HG02973 (cell line): Measurements from ENCODE around the gene DNAH10.

ENCODE experiments used
- ATAC-seq: cut with Tn5 transposase; IDR thresholded peaks from one replicate; pipeline ENCODE4 v1.9.1; 2021; ENCODE audit warnings: moderate library complexity; ENCODE audit not compliant: unreplicated experiment

Gene DNAH10

DNA sequence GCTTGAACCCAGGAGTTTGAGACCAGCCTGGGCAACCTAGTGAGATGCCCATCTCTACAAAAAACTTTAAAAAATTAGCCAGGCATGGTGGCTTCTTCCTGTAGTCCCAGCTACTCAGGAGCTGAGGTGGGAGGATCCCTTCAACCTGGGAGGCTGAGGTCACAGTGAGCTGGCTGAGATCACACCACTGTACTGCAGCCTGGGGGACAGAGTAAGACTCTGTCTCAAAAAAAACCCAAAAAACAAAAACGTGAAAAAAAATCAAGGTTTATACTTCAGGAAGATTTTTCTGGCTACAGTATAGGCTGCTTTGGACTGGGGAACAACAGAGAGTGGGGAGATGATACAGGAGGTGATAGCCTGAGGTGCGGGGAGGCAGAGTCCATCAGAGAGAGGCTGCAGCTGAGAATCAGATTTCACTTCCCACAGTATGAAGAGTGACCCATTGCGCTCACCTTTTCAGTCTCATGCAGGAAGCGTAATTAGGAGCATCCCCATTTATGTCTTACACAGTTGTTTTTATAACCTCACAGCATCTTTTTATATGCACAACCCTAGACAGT, 28.9 kb downstream of the DNAH10 start:
- ATAC-seq: no peak

DNA sequence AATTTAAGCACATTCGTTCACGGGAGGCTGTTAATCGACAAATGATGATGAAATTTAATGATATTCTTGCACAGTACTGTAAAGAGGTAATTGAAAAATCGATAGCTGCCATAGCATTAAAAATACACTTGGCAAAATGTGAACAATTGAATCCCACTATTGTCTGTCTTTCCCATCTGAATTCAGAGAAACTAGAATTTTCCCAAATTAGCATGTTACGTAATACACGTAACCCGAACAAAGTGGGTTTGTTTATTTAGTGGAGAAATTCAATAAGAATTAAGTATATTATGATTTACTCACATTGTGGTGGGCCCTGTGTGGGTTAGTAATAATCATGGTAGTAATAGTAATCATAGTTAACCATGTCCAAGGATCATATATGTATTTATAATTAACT, 31.9 kb downstream of the DNAH10 start:
- ATAC-seq: no peak

DNA sequence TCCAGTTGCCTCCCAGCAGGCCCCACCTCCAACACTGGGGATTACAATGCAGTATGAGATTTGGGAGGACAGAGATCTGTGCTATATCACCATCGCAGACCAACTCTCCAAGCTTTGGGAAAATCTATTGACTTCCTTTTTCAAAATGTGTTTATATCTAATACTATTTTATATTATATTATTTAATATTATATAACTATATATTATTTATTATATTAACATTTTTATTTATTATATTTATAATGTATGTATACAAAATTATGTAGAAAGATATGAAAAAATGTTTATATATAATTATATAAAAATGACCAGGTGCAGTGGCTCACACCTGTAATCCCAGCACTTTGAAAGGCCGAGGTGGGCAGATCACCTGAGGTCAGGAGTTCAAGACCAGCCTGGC, 36.4 kb downstream of the DNAH10 start:
- no peak for ATAC-seq

DNA sequence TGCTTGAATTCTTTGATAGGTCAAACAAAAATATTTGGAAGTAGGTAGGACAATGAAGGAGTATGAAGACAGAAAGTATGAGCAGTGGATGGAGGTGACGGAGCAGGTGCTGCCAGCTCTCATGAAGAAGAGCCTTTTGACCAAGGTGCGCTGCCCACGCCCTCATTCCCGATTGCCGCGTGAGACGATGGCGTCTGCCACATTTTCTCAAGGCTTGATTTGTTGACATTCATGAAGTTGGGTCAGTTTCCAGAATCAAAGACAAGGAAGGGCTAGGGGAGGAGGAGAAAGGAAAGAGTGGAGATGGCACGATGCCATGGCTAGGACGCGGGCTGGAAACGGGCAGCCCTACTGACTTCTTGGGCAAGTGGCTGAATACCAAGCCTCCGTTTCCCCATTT, 37.1 kb downstream of the DNAH10 start:
- ATAC-seq: no peak

DNA sequence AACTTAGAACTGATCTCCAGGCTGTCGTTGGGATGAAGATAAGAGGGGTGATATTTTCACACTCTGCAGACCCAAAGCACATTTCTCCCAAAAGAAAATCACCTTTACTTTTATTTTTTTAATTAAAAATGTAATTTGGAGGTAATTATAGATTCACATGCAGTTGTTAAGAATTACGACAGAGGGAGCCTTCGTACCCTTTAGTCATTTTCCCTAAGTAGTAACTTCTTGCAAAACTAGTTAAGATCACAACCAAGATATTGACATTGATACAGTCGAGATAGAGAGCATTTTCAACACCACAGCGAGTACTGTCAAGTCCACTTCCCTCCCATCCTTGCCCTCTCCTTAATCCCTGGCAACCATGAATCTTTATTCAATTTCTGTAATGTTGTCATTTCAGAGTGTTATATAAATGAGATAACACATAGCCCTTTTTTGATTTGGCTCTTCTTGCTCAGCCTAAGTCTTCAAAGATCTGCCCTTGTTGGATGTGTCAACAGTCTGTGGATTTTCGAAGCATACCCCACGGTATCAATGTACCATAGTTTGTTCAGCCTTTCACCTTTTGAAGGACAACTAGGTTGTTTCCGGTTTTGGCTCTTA, 39.6 kb downstream of the DNAH10 start:
- ATAC-seq: no peak

DNA sequence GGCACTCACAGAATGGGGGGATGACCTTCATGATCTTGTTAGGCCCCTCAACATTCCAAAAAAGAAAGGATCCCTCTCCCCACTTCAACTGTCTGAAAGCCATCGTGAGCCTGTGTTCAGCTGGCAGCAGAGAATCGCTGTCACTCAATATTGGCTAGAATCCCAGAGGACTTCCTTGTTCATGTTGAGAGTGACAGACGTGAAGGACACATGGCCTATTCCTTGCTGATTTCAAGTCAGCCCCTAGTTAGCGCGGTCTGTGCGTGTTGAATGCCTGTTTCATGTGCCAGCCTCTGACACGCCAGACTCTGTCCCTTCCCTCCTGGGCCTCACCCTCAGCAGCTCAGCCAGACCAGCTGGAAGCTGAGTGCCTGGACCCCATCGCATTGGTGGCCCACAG, 43.1 kb downstream of the DNAH10 start:
- ATAC-seq: no peak

DNA sequence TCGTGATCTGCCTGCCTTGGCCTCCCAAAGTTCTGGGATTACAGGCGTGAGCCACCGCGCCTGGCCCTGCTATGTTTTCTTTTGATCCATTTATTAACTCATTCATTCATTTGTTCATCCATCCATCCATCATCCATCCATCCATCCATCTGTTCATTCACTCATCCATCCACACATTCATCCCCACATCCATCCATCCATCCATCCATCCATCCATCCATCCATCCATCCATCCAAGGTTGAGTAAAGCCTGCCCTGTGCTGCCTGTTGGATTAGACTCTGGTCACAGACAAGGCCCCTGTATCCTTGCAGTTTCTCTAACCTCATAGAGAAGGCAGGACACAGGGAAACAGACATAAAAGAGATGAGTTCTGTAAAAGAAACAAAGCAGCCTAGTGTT, 44.9 kb downstream of the DNAH10 start:
- no peak for ATAC-seq

DNA sequence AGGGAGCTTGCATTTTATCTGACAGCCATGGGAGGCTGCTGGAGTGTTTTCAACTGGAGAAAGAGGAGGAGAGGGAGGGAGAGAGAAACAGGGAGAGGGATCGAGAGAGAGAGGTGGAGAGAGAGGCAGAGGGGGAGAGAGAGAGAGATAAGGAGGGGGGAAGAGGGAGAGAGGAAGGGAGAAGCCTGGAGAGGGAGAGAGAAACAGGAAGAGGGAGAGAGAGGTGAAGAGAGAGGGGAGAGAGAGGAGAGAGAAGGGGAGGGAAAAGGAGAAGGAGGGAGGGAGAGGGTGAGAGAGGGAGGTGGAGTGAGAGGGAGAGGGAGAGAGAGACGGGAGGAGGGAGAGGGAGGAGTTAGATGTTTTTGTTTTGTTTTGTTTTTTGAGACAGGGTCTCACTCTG, 45.6 kb downstream of the DNAH10 start:
- no peak for ATAC-seq

DNA sequence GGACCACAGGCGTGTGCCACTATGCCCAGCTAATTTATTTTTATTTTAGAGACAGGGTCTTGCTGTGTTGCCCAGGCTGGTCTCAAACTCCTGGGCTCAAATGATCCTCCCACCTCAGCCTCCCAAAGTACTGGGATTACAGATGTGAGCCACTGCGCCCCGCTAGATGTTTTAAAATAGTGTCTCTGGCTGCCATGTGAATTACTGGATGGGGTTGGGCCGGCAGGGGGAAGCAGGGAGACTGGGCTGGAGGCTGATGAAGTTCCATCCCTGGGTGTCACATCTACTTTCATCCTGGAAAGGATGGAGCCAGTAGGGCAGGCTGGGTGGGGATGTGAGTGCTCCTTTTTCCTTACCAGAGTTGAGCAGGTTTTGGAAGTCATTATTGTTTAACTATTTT, 46.1 kb downstream of the DNAH10 start:
- ATAC-seq: no peak

DNA sequence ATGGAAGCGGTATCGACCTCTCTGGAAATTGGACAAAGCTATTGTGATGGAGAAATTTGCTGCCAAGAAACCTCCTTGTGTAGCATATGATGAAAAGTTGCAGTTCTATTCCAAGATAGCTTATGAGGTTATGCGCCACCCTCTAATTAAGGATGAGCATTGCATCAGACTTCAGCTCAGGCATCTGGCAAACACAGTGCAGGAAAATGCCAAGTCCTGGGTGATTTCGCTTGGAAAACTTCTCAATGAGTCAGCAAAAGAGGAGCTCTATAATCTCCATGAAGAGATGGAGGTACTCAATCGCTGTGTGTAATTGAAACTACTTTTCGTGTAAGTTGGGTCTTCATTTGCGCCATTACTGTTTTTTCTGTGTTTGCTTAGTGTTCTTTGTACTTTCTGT, 51.2 kb downstream of the DNAH10 start:
- ATAC-seq: no peak

DNA sequence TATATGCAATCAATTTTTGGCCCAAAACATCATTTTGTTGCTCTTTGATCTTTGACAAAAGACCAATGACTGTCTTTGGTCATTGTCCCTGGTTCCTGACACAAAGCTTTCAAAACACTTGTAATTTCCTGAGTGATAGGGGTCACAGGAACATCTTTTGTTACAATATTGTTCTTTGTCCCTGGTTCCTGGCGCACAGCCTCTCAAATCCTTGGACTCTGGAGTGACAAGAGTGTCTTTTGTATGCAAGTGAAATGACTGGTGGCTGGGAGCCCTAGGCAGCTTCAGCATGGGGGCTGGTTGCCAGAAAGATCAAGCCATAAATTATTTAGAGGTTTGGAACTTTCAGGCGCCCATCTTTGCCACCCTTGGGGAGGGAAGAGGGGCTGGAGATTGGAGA, 53.9 kb downstream of the DNAH10 start:
- no peak for ATAC-seq

DNA sequence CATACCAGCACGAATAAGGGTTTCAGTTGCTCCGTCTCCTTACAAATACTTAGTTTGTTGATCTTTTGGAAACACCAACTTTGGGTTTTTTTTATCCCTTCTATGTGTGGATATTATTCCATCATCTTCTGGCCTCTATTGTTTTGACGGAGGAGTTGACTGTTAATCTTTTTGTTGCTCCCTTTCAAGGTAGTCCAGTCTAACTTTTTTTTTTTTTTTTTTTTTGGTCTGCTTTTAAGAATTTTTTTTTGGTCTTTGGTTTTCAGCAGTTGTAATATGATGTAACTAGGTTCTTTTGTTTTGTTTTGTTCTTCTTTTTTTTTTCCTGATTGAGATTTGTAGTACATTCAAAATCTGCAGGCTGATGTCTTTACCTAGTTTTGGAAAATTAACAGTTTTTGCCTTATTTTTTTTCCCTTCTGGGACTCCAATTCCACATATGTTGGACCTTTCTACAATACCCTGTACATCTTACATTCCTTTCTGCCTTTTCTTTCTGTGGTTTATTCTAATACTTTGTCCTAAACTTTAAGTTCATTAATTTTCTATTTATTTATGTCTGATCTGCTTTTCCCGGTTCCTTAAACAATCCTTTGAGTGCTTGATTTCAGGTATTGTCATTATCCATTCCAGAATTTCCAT, 54.9 kb downstream of the DNAH10 start:
- no peak for ATAC-seq

DNA sequence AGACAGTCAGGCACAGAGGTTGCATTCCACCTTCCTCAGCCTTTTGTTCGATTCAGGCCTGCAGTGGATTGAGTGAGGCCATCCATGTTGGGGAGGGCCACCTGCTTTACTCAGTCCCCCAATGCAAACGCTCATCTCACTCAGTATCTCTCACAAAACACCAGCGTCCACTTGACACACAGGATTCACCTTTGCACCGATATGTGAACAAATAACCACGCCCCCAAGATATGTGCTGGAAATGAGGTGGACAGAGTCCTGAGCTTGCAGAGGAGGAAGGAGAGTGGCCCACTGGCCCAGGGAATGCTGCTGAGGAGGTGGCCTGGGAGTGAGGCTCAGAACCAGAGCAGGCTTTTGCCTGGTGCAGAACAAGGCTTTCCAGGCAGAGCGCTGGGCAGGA, 60.7 kb downstream of the DNAH10 start:
- ATAC-seq: no peak

DNA sequence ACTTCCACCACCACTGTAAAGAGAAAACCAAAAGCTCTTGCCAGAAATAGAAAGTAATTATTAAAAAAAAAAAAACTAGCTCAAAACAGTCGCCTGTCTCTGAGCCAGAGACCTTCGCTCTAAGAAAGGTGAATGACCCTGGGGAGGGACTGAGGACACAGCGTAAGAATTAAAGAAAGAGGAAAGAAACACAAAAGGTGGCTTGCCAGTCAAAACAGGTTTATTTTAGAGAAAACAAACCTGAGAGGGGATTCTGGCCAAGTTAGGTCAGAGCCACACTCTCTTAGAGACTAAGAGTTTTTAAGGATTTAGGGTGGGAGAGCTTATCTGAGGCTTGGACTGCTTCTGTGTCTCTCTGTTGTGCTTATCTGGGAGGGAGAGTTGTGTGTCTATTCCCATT, 66.0 kb downstream of the DNAH10 start:
- no peak for ATAC-seq

DNA sequence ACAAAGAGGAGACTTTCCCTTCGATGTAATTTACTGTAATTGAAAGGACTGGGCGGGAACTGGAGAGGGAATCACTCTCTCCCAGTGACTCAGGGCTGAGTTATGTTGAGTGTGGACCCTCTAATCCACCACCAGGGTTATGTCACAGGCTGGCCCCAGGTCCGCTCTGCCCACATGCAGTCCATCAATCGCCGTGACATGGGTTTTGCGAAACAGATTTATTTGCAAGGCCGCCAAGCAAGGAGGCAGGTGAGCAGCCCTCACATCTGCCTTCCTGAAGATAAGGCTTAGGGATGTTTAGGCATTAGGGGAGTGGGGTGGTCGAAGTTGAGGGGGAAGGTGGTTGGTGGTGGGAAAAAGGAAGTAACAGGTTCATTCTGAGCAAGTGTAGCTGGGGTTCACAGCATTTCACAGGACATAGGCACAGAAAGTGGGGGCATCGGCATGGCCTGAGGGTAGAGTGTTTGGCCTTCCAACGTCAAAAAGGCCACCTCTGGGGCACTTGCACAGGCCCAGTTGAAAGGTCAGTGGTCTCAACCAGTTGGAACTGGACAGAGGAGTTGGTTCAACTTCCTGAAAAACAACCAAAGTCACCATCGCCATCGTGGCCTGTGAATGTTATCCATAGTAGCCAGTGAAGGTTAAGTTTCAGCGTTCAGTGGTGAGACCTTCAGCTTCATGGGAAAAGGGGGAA, 66.9 kb downstream of the DNAH10 start:
- no peak for ATAC-seq

DNA sequence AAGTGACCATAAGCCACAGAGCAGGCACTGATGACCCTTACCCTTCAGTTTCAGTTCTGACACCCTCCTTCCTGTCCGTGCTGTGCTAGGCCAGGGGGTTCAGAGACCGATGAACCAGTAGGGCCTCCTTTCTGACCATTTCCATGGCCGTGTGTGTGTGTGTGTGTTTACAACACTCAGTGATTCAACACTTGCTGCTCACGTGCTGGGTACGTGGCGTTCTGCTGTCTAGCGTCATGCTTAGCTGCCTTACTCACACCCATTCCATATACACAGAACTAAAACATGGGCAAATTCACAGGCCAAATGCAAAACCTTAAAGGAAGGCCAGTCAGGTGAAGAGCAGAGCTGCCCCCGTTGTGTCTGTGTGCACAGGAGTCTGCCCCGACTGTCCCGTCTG, 67.5 kb downstream of the DNAH10 start:
- no peak for ATAC-seq

DNA sequence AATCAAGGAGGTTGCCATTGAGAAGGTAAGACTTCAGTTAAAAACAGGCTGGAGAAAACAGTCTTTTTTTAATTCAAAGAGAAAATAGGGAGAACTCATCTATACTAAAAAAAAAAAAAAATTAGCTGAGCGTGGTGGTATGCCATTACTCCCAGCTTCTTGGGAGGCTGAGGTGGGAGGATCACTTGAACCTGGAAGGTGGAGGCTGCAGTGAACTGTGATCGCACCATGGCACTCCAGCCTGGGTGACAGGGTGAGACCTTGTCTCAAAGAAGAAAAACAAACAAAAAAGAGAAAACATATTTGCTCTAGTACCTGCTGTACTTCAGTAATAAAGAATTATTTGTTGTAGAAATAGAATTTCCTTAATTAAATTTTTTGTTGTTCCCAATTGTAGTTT, 68.6 kb downstream of the DNAH10 start:
- ATAC-seq: no peak

DNA sequence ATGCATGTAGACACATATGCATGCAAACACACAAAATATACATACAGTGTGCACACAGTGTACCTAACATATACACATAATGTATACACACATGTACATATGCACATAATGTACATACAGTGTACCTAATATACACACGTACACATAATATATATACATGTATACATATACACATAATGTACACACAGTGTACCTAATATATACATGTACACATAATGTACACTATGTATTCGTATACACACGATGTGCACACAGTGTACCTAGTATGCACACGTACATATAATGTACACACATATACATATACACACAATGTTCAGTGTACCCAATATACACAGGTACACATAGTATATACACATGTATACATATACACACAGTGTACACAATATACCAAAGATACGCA, 70.0 kb downstream of the DNAH10 start:
- ATAC-seq: no peak

DNA sequence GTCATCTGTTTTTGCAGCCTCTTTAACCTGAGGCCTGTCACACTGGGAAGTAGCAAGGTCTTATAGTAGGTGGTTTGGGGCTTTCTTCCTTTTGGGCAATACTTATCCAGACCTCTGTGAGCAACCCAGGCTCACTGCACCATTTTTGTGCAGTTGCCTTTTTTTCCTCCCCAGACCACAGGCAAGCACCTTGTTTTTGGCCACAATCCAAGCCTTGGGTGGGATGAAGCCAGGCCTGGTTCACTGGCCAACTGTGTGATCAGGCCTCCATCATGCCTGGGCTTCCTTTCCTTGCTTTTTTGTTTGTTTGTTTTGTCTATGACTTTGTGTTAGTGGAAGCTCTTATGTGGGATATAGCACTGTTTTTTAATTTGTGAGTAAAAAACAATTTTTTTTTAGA, 71.7 kb downstream of the DNAH10 start:
- ATAC-seq: no peak

DNA sequence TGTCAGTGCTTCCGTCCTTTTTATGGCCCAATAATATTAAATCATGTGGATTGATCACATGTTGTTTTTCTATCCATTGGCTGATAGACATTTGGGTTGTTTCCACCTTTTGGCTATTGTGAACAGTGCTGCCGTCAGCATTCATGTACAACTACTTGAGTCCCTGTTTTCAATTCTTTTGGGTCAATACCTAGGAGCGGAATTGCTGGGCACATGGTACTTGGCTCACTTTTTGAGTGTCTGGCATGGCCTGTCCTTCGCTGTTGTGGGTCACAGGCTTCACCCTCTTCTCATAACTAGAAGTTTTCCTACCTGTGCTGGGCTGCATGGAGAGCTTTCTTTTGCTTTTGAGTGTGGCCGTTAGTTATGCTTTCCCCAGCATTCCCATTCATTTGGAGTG, 72.7 kb downstream of the DNAH10 start:
- no peak for ATAC-seq

DNA sequence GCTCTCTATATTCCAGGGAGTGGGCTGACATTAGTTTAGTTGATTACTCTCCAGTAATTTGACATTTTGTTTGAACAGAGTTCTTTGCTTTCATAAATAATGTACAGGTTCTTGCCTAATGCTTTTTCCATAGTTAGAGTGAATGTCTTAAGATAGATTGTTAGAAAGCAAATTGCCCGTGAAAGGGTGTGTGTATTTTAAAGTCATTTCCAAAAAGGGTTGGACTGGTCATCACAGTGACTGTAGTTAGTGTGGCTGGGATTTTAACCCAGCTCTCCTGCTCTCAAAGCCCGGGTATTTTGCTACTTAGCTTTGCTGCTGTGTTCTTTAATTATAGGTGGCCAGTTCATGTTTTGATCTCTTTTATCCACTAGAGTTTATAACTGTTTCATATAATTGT, 74.2 kb downstream of the DNAH10 start:
- no peak for ATAC-seq

DNA sequence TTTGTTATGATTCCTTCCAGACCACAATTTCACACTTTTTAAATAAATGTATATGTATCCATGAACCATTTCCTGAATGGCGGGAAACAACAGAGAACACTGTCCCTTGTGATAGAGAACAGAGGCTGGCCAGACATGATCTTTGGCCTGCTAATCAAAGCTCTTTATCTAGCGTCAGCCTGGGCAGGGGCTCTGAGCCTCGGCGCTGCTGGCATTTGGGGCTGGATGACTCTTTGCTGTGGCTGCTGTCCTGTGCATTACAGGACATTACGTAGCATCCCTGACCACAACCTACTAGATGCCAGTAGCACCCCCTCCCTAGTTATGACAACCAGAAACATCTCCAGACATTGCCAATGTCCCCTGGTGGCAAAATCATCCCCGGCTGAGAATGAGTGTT, 77.7 kb downstream of the DNAH10 start:
- no peak for ATAC-seq
